CD4-positive, alpha-beta T cell treated with Interferon alpha-2 for 1 hour (primary cell): ENCODE data around the gene RSPH9.
A peak's percentile ranks its signal among the peaks of the same experiment; 100 is the strongest.
"Not testable (repeated sequence)": the region's sequence is repeated elsewhere in the genome, so short reads cannot be mapped to it uniquely, and the experiment has no call there.

Experiments used
- DNase-seq, 2 donors: peaks; one replicate each; pipeline ENCODE4 v3.0.0-alpha.2; 2020 to 2022

Gene RSPH9

DNA sequence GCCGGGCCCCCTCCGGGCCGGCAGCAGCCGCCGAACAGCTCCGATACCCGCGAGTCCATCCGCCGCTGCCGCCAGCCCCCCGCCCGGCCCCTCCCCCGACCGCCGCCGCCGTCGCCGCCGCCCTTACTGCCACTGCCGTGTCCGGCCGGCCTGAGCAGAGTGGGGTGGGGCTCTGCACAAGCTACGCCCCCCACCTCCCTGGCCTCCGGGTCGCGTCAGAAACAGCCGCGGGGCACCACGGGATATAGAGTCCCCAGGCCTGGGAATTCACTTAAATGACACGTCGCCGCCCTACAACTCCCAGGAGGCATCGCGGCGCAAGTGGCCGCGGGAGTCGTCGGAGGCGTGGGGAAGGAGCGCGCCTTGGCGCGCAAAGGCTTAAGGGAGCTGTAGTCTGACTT is 15.7 kb upstream of the RSPH9 start, which contains the start of gene GTPBP2:
GTPBP2 (minus strand) TSS at position 161 of the 401 bp plus-strand sequence; CDS start at position 59, 102 bp downstream.
- DNase-seq: peak; percentile 97 to 98

DNA sequence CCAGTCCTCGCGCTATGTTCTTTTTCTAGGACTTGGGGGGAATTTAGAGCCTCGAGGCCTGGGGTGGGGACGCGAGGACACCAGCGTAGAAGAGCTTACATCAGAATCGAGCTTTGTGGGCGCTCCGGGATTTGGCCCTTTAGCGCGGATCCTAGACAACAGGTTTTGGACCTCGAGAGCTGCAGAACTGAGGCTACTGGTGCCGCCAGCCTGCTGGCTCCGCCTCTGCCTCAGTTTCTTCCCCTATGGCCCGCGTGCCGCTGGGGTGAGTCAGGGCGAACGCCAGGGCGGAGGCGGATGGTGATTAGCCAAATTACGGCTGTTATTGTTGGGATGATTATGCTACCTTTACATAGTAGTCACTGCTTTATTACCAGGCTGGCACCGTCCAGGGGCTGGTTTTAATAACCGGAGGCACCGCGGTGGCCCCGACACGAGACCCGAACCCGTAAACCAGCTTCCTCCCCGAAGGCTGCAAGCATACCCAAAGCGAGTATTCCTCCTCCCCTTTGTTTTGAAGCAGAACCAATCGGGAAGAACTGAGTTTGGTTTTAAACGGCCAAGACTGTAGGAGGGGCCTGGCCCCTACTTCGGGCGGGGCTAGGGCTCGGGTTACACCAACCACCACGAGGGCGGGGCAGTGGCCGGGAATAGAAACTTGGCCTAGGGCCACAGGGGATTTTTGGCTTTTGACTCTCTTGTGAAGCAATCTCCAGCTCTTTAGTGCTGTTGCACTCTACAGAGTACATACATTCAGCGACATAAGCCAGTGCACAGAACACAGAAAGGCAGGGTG is 15.1 kb upstream of the RSPH9 start:
- peak; percentile 97 to 98 for DNase-seq

DNA sequence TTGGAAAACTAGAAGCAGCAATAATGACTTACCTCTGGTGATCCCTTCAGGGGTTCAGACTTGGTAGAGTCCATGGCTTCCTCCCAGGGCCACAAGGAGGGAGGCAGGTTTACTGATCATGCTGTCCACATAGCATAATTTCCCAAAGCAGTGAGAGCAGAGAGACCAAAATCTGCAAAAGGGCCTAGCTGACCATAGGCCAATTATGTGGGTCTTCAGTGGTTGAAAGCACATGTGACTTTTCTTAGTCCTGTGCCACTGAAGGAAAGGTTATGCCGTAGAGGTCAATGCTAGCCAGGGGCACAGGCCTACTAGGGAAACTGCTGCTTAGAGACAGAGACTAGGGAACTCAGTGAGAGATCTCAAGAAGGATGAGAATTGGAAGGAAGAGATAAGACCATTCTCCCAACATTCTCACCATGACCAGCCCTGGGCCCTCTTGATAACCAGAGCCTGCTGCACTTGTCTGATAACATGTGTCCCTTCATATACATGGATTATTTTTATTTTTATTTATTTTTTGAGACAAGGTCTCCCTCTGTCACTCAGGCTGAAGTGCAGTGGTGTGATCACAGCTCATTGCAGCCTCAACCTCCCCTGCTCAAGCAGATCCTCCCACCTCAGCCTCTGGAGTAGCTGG is 13.7 kb upstream of the RSPH9 start:
- DNase-seq: no peak

DNA sequence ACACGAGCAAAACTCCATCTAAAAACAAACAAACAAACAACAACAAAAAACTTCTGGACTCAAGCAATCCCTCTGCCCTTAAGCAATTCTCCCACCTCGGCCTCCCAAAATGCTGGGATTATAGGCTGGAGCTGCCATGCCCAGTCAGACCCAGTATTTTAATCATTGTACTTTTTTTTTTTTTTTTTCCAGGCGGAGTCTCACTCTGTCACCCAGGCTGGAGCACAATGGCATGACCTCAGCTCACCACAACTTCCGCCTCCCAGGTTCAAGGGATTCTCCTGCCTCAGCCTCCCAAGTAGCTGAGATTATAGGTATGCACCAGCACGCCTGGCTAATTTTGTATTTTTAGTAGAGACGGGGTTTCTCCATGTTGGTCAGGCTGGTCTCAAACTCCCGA is 11.8 kb upstream of the RSPH9 start:
- not testable (repeated sequence) for DNase-seq

DNA sequence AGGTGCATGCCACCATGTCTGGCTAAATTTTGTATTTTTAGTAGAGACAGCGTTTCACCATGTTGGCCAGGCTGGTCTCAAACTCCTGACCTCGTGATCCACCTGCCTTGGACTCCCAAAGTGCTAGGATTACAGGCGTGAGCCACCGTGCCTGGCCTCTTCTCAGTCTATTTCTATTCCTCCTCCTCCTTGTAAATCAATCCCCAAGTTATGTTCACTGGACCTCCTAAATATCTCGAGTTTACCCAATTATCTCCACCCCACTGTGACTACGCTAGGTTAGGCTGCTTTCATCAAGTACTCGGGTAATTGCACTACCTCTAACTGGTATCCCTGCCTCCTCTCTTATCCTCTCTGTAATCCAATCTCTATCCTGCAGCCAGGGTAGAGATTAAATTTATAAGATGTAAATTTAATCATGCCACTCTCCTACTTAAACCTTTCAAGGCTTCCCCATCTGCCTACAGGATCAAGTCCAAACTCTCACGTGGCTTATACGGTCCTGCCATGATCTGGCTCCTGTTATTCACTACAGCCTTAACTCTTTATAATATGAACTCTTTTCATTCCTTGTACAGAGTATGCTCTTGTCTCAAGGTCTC is 10.0 kb upstream of the RSPH9 start:
- no peak for DNase-seq

DNA sequence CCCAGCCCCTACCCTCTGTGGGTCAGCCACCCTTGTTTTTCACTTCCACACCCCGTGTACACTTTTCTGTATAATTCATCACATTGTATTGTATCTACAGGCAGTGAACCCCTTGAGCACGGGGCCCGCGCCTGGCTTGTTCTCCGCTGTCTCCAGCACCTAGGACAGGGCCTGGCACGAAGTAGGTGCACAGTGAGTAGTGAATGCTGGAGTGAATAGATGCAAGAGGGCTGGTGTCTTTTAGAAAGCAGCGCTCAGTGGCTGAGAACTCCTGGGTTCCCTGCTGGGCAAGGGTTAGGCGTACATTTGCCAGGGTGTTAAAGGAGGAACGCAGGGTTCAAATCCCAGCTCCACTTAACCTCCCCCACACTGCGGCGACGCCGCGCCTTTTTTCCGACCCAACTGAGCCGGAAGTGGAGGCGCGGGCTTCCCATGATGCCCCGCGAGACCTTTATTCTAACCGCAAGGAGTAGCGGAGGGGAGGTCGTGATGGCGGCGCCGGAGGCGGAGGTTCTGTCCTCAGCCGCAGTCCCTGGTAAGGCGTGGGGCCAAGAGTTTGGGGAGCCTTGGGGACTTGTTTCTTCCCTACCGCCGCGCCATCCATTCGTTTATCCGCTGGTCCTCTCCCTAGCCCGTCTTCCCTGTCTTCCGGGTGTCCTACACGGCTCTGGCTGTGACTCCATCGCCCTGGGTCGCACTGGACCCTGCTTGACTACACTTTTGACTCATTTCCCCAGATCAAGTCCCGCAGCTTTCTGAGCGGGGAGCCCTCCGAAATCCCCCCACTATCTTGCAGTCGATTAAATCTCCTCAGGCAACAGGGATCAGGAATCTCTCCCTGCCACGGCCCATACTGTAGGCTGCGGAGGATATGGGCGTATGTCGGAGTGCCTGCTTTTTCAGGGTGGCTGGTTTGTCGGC is 9.2 kb upstream of the RSPH9 start, which contains the start of gene MAD2L1BP:
MAD2L1BP (plus strand) TSS at position 454 of the 921 bp plus-strand sequence; CDS start at position 490, 36 bp downstream.
- peak; percentile 76 to 86 for DNase-seq

DNA sequence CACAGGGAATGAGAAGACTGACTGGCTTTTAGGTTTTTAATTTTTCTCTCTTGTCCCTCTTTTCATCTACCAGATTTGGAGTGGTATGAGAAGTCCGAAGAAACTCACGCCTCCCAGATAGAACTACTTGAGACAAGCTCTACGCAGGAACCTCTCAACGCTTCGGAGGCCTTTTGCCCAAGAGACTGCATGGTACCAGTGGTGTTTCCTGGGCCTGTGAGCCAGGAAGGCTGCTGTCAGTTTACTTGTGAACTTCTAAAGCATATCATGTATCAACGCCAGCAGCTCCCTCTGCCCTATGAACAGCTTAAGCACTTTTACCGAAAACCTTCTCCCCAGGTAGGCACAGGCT is 8.6 kb upstream of the RSPH9 start:
- peak in 1 of 2 donors; percentile 24 for DNase-seq

DNA sequence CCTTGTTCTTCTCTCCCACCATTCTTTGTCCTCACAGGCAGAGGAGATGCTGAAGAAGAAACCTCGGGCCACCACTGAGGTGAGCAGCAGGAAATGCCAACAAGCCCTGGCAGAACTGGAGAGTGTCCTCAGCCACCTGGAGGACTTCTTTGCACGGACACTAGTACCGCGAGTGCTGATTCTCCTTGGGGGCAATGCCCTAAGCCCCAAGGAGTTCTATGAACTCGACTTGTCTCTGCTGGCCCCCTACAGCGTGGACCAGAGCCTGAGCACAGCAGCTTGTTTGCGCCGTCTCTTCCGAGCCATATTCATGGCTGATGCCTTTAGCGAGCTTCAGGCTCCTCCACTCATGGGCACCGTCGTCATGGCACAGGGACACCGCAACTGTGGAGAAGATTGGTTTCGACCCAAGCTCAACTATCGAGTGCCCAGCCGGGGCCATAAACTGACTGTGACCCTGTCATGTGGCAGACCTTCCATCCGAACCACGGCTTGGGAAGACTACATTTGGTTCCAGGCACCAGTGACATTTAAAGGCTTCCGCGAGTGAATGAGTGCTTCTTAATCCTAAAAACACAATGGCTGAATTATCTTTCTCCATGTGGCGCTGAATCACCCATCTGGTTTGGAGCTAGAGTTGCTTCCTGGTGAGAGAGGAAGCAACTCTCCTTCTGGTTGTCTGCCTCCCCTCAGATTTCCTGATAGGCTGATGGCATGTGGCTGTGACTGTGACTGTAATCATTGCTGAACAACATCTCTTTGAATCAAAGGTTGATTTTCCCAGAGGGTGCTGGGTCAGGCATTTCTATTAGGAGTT is 4.6 kb upstream of the RSPH9 start:
- DNase-seq: no peak

DNA sequence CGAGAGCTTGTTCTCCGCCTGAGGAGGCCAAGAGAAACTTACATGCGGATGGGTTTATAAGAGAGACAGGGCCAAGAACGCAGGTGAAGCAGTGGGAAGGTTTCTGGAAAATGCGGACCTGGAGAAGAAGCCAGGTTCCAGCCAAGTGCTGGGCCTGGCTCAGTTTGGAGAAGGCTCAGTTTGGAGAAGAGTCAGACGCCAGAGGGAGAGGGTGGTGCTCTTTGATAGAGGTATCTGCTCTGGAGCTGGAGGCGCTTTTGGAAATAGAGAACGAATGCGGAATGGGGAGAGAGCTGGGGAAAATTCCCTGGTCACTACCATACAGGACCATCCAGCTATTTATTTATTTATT is 753 bp downstream of the RSPH9 start:
- DNase-seq: no peak

DNA sequence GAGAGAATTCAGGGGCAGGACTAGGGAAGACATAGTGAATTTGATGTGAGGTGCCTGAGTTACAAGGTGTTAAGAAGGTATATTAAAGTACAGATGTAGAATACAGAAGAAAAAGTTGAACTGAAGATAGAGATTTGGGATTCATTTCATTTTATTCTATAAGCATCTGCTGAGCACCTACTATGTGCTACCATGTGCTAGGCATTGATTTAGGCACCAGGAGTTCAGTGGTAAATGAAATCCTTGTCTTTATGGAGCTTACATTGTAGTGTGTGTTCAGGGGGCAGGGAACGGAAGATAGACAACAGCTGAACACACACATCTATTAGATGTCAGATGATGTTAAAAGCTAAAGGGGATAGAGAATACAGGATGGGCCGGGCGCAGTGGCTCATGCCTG is 2.8 kb downstream of the RSPH9 start:
- DNase-seq: no peak

DNA sequence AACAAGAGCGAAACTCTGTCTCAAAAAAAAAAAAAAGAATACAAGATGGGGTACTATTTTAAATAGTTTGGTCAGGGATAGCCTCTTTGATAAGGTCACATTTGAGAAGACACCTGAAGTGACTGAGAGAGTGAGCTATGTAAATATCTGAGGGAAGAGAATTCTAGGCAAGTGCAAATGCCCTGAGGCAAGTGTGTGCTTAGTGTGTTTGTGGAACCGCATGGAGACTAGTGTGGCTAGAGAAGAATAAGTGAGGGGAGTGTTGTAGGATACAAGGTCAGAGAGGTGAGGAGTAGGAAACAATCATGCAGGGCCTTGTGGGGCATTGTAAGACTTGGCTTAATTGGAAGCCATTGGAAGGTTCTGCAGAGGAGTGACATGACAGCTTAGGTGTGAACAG is 3.4 kb downstream of the RSPH9 start:
- no peak for DNase-seq

DNA sequence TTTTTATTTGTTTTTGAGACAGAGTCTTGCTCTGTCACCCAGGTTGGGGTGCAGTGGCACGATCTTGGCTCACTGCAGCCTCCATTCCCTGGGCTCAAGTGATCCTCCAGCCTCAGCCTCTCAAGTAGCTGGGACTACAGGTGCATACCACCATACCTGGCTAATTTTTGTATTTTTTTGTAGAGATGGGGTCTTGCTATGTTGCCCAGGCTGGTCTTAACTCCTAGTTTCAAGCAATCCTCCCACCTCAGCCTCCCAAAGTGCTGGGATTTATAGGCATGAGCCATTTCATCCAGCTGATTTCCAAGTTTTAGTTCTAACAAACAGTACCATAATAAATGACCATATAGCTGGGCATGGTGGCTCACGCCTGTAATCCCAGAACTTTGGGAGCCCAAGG is 8.0 kb downstream of the RSPH9 start:
- DNase-seq: not testable (repeated sequence)

DNA sequence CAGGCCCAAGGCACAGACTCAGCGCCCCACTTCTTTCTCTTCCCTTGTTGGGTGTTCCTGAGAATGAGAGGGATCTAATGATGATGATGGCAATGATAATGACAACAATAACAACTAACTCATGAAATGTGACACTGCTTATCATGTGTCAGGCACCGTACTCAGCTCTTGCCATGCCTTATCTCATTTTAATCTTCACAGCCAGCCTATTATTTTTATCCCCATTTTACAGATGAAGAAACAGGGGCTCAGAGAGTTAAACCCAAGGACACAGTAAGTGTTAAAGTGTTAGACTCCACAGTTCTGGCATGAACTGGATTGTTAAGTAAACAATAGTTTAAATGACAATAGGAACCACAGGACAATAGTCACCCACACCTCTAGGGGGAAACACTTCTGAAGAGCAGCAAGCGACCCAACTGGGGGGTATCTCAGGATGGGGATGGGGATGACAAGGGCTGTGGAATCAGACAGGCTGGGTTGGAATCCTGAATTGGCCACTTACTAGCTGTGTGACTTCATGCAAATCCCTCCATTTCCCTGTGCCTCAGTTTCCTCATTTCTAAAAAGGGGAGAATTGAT is 12.5 kb downstream of the RSPH9 start:
- no peak for DNase-seq

DNA sequence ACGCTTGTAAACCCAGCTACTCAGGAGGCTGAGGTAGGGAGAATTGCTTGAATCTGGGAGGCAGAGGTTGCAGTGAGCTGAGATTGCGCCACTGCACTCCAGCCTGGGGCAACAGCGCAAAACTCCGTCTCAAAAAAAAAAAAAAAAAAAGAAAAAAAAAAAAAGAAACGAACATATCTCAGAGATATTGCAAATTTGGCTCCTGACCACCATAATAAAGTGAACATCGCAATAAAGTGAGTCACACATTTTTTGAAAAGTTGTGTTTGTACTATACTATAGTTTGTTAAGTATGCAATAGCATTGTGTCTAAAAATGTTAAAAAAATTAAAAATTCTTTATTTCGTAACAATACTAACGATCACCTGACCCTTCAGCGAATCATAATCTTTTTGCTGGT is 13.3 kb downstream of the RSPH9 start:
- no peak for DNase-seq

DNA sequence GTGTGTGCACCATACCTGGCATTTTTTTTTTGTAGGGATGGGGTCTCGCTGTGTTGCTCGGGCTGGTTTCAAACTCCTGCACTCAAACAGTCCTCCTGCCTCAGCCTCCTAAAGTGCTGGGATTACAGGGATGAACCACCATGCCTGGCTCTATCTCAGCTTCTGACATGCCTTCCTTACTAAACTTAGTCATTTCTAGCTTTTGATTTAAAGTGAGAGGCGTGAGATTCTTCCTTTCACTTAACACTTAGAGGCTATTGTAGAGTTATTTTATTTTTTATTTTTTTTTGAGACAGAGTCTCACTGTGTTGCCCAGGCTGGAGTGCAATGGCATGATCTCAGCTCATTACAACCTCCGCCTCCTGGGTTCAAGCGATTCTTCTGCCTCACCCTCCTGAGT is 18.1 kb downstream of the RSPH9 start:
- not testable (repeated sequence) for DNase-seq

DNA sequence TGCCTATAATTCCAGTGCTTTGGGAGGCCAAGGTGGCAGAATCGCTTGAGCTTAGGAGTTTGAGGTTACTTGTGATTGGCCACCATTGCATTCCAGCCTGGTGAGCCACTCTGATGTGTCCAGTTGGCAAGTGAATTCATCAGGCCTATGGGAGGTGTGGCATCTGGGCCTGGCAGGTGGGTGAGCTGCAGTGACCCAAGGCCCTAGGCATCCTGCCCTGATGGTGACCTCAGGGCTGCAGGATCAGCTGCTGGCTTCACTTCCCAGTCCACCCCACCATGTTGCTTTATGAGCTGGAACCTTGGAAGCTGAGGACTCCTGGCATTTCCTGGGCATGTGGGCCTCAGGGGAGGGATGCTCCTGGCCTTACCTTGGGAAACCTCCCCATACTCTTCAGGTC is 20.5 kb downstream of the RSPH9 start:
- DNase-seq: no peak

DNA sequence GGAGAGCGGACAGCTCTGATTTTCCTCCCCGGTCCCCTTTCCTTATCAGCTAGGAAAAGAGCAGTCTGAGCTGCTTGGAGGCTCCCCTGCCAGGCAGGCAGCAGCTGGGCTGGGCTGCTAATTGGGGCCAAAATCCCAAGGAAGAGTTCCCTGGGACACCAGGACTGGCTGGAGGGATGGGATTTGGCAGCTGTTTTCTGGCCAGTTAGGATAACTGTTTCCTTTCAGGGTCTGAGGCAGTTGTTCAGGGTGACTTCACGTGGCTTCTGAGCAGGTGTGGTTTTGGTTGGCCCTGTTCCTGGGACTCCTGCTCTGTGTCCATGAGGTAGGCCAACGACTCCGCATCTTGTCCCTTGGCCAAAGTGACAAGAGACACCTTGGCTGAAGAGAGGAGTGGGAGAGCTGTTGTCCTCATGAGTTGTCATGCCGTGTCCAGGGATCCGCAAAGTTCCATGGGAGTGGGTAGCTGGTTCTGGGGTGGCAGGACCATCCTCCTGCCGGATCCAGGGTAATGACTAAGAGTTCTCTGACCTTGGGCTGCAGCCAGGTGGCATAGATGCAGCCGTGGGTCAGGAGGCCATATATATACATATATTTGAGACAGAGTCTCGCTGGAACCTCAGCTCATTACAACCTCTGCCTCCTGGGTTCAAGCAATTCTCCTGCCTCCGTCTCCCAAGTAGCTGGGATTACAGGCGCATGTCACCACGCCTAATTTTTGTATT is 21.5 kb downstream of the RSPH9 start:
- DNase-seq: no peak

DNA sequence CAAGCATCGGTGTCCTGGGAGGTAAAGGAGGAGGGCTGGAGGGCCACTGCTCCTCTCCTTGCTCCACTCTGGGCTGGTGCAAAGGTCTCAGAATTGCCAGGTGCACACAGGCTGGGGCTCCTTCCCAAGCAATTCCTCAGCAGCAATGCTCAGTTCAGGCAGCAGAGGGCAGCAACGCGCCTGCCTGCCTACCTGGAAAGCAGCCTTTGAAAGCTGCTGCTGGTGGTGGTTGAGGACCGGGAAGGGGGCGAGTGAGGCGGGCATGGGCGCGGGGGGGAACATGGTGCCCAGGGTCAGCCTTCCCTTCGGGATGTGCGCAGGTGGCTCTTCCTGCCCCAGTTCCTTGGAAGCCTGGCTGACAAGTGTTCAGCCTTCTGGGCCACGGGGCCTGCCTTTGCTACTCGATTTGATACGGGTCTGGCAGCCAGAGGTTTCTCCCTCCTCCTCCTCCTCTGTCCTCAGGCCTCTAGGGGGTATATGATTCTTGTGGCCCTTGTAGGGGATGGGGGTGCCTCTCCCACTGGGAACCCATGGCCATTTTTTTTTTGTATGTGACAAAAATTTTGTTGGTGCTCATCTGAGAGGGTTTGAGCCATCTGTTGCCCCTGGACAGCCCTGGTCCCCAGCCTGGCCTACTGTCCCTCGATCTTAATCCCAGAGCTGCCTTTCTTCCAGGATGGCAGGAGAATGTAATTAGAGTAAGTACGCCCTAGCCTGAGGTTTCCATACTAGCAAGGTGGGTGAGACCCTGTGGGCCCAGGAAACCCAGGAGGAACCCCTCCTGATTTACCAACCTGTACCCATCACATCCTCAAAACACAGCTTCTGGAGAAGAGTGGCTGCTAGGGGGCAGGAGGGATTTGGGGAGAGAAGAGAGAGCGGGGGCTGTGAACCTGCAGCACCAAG is 22.7 kb downstream of the RSPH9 start:
- DNase-seq: peak; percentile 77 to 78

DNA sequence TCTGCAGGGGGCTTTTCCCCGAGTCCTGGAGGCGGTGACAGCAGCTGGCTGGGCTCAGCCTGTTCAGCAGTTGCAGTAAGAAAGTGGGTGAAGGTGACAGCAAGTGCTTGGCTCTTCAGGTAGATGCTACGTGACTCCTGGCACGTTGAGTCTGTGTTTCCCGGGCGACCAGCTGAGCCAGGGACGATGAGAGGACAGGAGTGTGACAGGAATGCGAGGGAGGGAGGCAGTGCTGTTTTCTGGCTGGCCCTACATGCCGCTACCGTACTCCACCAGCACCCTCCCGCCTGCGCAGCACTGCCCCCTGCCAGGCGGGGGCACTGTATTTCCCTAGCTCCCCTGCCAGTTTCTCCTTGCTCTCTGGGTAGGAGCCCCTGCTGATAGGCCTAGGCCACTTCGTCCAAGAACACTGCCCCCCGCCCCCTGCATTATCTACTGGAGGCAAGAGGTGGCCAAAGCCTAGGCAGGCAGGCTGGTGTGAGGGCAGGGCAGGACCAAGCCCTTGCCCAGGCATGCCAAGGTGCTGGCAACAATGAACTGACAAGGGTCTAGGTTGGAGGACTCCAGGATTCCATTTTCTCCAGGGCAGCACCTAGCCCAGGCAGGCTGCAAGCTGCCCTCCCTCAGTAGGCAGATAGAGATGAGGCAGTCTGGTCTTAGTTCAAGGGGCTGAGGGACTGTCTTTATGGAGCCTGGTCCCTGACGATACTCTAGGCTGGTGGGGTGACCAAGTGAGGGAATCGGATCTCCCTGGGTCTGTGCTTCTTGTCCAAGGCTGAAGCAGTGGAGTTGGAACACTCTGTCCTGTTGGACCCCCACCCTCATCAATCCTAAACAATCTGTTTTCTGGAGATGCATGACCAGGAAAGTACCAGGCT is 23.6 kb downstream of the RSPH9 start:
- DNase-seq: peak; percentile 27 to 43
